ENCODE data around the gene RNF41.

The RNF41 gene

DNA sequence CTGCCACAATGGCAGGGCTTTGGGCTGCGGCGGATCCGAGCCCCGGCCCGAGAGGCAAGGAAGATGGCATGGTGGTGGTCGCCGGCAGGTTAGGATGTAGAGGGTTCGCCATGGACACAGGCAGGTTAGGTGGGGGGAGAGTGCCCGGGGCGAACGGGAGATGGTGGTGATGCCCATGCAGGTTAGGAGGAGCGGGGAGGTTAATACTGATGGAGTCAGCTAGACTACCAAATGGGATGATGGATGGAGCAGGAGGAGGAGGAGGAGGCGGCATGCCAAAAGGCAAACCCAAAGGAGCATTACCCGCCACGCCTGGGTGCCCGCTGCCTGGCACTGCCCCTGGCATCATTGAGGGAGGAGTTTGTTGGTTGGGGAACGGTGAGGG is 57.4 kb downstream of the RNF41 start:
- TF ChIP-seq FOXK2 (IDR thresholded peaks at IDR 0.05) (no peak), ZNF384 (IDR thresholded peaks at IDR 0.05) (no peak), TARDBP (IDR thresholded peaks at IDR 0.05) (no peak), ELF4 (IDR thresholded peaks at IDR 0.05) (no peak), LEF1 (IDR thresholded peaks at IDR 0.05; ENCODE audit: borderline replicate concordance) (no peak), NFRKB (IDR thresholded peaks at IDR 0.05) (no peak)
- TF ChIP-seq, protein P1, sequence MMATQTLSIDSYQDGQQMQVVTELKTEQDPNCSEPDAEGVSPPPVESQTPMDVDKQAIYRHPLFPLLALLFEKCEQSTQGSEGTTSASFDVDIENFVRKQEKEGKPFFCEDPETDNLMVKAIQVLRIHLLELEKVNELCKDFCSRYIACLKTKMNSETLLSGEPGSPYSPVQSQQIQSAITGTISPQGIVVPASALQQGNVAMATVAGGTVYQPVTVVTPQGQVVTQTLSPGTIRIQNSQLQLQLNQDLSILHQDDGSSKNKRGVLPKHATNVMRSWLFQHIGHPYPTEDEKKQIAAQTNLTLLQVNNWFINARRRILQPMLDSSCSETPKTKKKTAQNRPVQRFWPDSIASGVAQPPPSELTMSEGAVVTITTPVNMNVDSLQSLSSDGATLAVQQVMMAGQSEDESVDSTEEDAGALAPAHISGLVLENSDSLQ (IDR thresholded peaks at IDR 0.05) = no peak
- DNase-seq (ENCODE audit: extremely low spot score) = no peak
- ChIA-PET POLR2A (no interaction called here), CTCF (no interaction called here)

DNA sequence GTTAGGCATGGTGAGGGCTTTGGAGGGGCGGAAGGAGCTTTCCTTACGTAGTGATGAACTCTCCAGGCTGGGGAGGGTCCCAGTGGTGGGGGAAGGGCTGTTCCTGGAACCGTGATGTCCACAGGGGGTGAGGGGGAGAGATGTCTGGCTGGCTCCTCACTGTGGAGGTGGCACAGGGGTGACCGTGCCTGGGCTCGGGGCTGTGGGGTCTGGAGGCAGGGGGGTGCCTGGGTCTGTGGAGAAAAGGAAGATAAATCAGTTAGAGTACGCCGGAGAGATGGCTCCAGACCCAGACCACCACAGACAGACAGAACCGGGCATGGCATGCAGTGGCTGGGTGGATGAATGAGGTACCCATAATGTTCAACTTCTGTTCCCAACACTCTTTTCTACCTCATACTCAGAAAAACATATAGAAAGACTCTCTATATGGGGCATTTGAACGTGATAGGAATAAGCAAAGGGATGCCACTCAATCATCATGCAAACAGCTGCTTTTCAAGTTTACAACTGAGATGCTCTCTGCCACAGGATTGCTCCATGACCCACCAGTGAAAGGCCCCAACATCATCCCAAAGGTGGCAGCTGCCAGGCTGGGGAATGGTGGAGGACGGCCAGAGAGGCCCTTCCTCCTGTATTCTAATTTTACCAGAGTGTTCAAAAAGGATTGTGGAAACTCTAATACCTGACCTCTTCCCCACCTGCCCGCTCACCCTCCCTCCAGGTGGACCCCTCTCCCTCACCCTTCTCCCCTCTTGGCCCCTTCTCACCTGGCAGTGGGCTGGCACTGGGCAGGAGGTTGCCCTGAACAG is 58.0 kb downstream of the RNF41 start:
- TF ChIP-seq FOXA1 (IDR thresholded peaks at IDR 0.05) (no peak), FOXK2 (IDR thresholded peaks at IDR 0.05) (no peak), BHLHE40 (IDR thresholded peaks at IDR 0.05; ENCODE audit: borderline replicate concordance) (no peak), ARNT (IDR thresholded peaks at IDR 0.05) (no peak), ZNF384 (IDR thresholded peaks at IDR 0.05) (no peak), HDGF (IDR thresholded peaks at IDR 0.05; ENCODE audit: borderline replicate concordance) (no peak), SUZ12 (IDR thresholded peaks at IDR 0.05) (no peak), L3MBTL2 (conservative IDR thresholded peaks at IDR 0.05) (no peak), ELF4 (IDR thresholded peaks at IDR 0.05) (no peak), NFRKB (IDR thresholded peaks at IDR 0.05) (no peak), TARDBP (IDR thresholded peaks at IDR 0.05) (no peak), LEF1 (IDR thresholded peaks at IDR 0.05; ENCODE audit: borderline replicate concordance) (no peak)
- TF ChIP-seq, protein P1 (IDR thresholded peaks at IDR 0.05) = no peak
- DNase-seq (ENCODE audit: extremely low spot score) = no peak
- POLR2A ChIA-PET = interaction anchor here (0.6 to 1.3 kb wide), 3 partner anchors 26 to 71 kb away, joined by 3 to 4 read pairs (median 3); partner anchors contain the start of genes ESYT1 and SMARCC2
- CTCF ChIA-PET = no interaction called here

DNA sequence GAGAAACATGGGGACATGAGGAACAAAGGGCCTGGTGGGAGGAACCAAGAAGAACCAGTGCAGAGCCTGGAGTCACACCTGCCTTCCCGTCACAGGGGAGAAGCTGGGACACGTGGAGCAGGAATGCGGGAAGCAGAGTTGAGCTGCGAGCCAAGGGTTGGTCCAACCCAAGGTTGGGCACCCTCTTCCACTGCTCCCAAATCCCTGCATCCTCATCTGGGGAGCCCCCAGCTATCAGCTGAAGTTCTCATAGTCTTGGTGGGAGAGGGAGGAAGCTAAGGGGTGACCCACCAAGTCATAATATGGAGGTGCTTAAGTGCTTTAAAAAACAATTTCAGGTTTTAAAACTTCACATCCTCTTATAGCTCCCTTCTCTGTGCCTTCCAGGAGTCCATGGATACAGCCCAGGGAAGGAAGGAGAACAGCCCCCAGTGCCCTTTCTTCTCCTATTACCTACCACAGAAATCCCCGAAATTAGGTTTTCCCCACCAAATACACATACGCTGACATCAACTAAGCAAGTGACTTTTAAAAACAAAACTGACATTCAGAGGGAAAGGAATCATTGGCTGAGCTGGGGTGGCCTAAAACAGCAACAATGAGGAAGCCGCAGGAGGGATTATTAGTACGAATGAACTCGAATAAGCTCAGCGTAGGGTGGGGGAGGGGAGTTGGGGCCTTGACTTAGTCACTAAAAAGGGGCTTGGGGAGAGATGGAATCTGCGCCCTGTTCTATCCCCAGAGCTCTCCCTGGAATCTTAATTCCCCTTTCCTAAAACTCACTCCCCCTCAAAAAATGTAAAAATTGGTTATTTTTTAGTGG is 59.0 kb downstream of the RNF41 start:
- POLR2A ChIA-PET = interaction anchor here (0.6 to 1.4 kb wide), 5 partner anchors 8 to 72 kb away, joined by 3 to 5 read pairs (median 3); partner anchors contain the start of genes ESYT1 and SMARCC2
- CTCF ChIA-PET = no interaction called here
- no peak for DNase-seq (ENCODE audit: extremely low spot score)
- TF ChIP-seq LEF1 (IDR thresholded peaks at IDR 0.05; ENCODE audit: borderline replicate concordance) (no peak), ELF4 (IDR thresholded peaks at IDR 0.05) (no peak), SUZ12 (IDR thresholded peaks at IDR 0.05) (no peak), BHLHE40 (IDR thresholded peaks at IDR 0.05; ENCODE audit: borderline replicate concordance) (no peak), L3MBTL2 (conservative IDR thresholded peaks at IDR 0.05) (no peak), FOXM1 (IDR thresholded peaks at IDR 0.05; ENCODE audit: borderline replicate concordance) (no peak), CTBP1 (IDR thresholded peaks at IDR 0.05; ENCODE audit: borderline replicate concordance) (no peak), NFRKB (IDR thresholded peaks at IDR 0.05) (no peak), FOXK2 (IDR thresholded peaks at IDR 0.05) (no peak), SP1 (IDR thresholded peaks at IDR 0.05) (no peak), ARNT (IDR thresholded peaks at IDR 0.05) (no peak), TARDBP (IDR thresholded peaks at IDR 0.05) (no peak), ZNF384 (IDR thresholded peaks at IDR 0.05) (no peak), FOXA1 (IDR thresholded peaks at IDR 0.05) (no peak), HDGF (IDR thresholded peaks at IDR 0.05; ENCODE audit: borderline replicate concordance) (no peak)
- TF ChIP-seq, protein P1 (IDR thresholded peaks at IDR 0.05) = no peak

DNA sequence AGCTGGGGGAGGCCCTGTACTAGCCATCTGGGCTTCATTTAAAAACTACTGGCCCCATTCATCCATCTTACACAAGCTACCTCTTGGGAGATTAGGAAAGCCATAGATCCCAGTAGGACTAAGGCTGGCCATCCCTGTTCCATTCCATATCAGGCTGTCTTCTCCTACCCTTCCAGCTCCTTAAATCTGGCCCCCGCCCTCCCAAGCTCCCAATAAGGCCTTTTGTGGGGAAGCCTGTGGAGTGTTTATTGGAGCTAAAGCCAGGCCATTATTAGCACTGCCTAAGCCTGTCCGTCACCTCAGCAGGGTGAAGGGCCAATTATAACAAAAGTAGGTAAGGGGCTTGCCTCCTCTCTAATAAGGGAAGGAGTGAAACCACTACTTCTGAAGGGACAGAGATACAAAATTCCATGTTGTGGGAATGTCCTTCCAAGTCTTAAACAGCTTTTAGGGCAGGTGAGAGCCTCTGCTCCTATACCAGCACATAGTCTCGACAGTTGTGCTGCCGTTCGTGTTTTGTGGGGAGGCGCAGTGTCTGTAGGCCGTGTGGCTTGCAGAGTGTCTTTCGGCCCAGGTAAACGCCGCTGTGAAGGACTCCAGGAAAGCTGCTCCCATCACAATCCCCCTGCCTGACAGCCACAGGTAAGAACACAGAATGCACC is 59.9 kb downstream of the RNF41 start:
- CTCF ChIA-PET = interaction anchor here (0.6 kb wide), 1 partner anchor 44 kb away, joined by 6 read pairs; the partner anchor contains the start of gene ZC3H10
- no peak for DNase-seq (ENCODE audit: extremely low spot score)
- TF ChIP-seq LEF1 (IDR thresholded peaks at IDR 0.05; ENCODE audit: borderline replicate concordance) (no peak), SP1 (IDR thresholded peaks at IDR 0.05) (no peak)
- TF ChIP-seq, protein P1 (IDR thresholded peaks at IDR 0.05) = peak; percentile 4; the same call in 1 of the 2 replicates
- POLR2A ChIA-PET = interaction anchor here (0.9 to 1.8 kb wide), 5 partner anchors 8 to 34 kb away, joined by 3 to 9 read pairs (median 5); partner anchors contain the start of genes ESYT1 and SMARCC2
